DOHH2 (cell line): ENCODE measurements around the gene USH1C.

Source experiments
- H3F3A ChIP-seq: fragments of 200-600 bp; sonication (generic), shearing (Covaris generic); 2 replicates; pipeline ENCODE4 v1.6.0; 2016; ENCODE audit warnings: antibody characterized with exemption, mild to moderate bottlenecking; ENCODE audit not compliant: control insufficient read depth, insufficient read depth
- H3K27ac ChIP-seq: fragments of 200-600 bp; sonication (generic); 2 replicates; pipeline ENCODE4 v1.5.1; 2014; ENCODE audit warnings: low read depth, mild to moderate bottlenecking, low read length, moderate library complexity
- H3K27me3 ChIP-seq: fragments of 200-600 bp; sonication (generic); 2 replicates; pipeline ENCODE4 v1.6.1; 2014; ENCODE audit warnings: mild to moderate bottlenecking, low read length, mixed read lengths; ENCODE audit not compliant: control insufficient read depth
- H3K36me3 ChIP-seq: fragments of 200-600 bp; sonication (generic); 2 replicates; pipeline ENCODE4 v1.6.1; 2014; ENCODE audit warnings: mild to moderate bottlenecking, low read length, moderate library complexity, mixed read lengths; ENCODE audit not compliant: control insufficient read depth
- H3K4me1 ChIP-seq: fragments of 200-600 bp; sonication (generic); 2 replicates; pipeline ENCODE4 v1.6.1; 2014; ENCODE audit warnings: mild to moderate bottlenecking, low read length, mixed read lengths; ENCODE audit not compliant: control insufficient read depth
- H3K4me2 ChIP-seq: fragments of 200-600 bp; sonication (generic); 2 replicates; pipeline ENCODE4 v1.6.0; 2014; ENCODE audit warnings: mild to moderate bottlenecking, low read length, moderate library complexity
- H3K4me3 ChIP-seq: fragments of 200-600 bp; sonication (generic); 2 replicates; pipeline ENCODE4 v1.5.1; 2014; ENCODE audit warnings: mild to moderate bottlenecking, low read length, mixed read lengths
- H3K79me2 ChIP-seq: fragments of 200-600 bp; sonication (generic); 2 replicates; pipeline ENCODE4 v1.6.1; 2014; ENCODE audit warnings: mild to moderate bottlenecking, low read length, mixed read lengths; ENCODE audit not compliant: control insufficient read depth
- H3K9me2 ChIP-seq: fragments of 200-600 bp; sonication (generic); replicated peaks from 2 replicates; pipeline ENCODE4 v1.6.1; 2014; ENCODE audit warnings: mild to moderate bottlenecking, low read length, mixed read lengths; ENCODE audit not compliant: control insufficient read depth
- H3K9me3 ChIP-seq: fragments of 200-600 bp; sonication (generic); 2 replicates; pipeline ENCODE4 v1.6.1; 2014; ENCODE audit warnings: antibody characterized with exemption, low read length, mixed read lengths; ENCODE audit not compliant: control insufficient read depth, insufficient read depth
- H4K20me1 ChIP-seq: fragments of 200-600 bp; sonication (generic); 2 replicates; pipeline ENCODE4 v1.6.0; 2014; ENCODE audit warnings: low read depth, mild to moderate bottlenecking, antibody characterized with exemption, low read length, moderate library complexity; ENCODE audit not compliant: control insufficient read depth, insufficient read depth
- CTCF ChIP-seq: fragments of 200-600 bp; sonication (generic); IDR thresholded peaks from one replicate; pipeline ENCODE4 v1.5.1; 2014; ENCODE audit warnings: antibody characterized with exemption, mild to moderate bottlenecking, low read depth, low read length; ENCODE audit not compliant: poor library complexity, severe bottlenecking
- EZH2phosphoT487 ChIP-seq: fragments of 200-600 bp; sonication (generic); IDR thresholded peaks from 2 replicates; pipeline ENCODE4 v1.6.1; 2017; ENCODE audit warnings: borderline replicate concordance, mild to moderate bottlenecking, antibody characterized with exemption, low read length, moderate library complexity, mixed read lengths

The USH1C gene

GRCh38 chr11:17533778-17534415 is 10.3 kb downstream of the USH1C start:
- Histone ChIP-seq H4K20me1 (no peaks in the 10 kb centered on the region), H3K9me3 (no peaks in the 10 kb centered on the region), H3K9me2 (no peaks in the 10 kb centered on the region), H3K27ac (no peak overlapping the region), H3K4me3 (no peak overlapping the region), H3K4me1 (no peaks in the 10 kb centered on the region), H3K79me2 (no peaks in the 10 kb centered on the region), H3F3A (no peaks in the 10 kb centered on the region), H3K36me3 (no peaks in the 10 kb centered on the region), H3K4me2 (no peak overlapping the region), H3K27me3 (peaks cover 9% of the 10 kb centered on the region)
- TF ChIP-seq CTCF (no peak), EZH2phosphoT487 (no peak)

DNA sequence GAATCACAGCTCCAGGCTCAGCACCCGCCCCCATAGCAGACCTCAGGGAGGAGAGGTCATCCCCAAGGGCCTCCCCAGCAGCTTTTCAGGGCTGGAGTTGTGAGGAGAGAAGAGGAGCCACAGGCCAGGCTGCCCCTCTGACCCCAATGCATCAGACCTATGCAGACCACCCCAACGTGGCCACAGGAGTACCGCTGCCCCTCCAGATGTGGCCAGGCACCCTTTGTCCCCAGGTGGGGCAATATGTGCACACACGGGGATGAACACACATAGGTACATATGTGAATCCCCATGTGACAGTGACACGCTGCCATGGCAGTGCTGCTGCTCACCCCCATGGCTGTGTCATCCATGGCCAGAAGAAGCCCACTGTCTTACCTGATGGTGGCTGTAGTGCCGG is 10.9 kb downstream of the USH1C start:
- no peaks in the 10 kb centered on the region for H3K36me3 ChIP-seq
- H3K4me2 ChIP-seq = no peak overlapping the region
- H3K4me1 ChIP-seq = no peaks in the 10 kb centered on the region
- TF ChIP-seq CTCF (no peak), EZH2phosphoT487 (no peak)
- H3K9me3 ChIP-seq = no peaks in the 10 kb centered on the region
- no peaks in the 10 kb centered on the region for H4K20me1 ChIP-seq
- no peak overlapping the region for H3K4me3 ChIP-seq
- H3K9me2 ChIP-seq = no peaks in the 10 kb centered on the region
- no peak overlapping the region for H3K27ac ChIP-seq
- peaks cover 8% of the 10 kb centered on the region for H3K27me3 ChIP-seq
- H3K79me2 ChIP-seq = no peaks in the 10 kb centered on the region
- no peaks in the 10 kb centered on the region for H3F3A ChIP-seq

DNA sequence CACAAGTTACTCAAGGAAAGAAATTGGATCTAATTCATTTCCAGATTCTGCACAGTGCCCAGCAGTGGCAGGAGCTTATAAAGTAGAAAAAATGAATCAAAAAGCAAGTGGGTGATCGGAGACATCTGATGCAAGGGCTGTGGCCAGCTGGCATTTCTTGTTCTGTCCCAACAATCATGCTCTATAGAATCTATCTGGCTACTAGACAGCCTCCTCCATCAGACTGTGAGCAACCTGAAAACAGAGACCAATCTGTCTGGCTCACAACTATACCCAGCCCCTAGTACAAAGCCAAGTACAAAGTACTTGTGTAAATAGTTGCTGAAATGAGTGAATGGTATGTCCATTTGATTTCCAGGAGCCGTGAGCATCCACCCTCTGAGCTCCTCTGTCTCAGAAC is 11.4 kb downstream of the USH1C start:
- no peak for TF ChIP-seq EZH2phosphoT487
- TF ChIP-seq CTCF = no peak
- H3F3A ChIP-seq = no peaks in the 10 kb centered on the region
- peaks cover 5% of the 10 kb centered on the region; the same call in 1 of the 2 replicates for H3K27me3 ChIP-seq
- no peak overlapping the region for H3K4me2 ChIP-seq
- no peaks in the 10 kb centered on the region for H4K20me1 ChIP-seq
- H3K36me3 ChIP-seq = no peaks in the 10 kb centered on the region
- no peaks in the 10 kb centered on the region for H3K9me2 ChIP-seq
- no peaks in the 10 kb centered on the region for H3K4me1 ChIP-seq
- H3K79me2 ChIP-seq = no peaks in the 10 kb centered on the region
- H3K27ac ChIP-seq = no peak overlapping the region
- no peaks in the 10 kb centered on the region for H3K9me3 ChIP-seq
- no peak overlapping the region for H3K4me3 ChIP-seq
